C4-2B (cell line): ENCODE data around the gene COL8A2.

Source experiments
- ZFX ChIP-seq: fragments of 450-650 bp; IDR thresholded peaks from 2 replicates; pipeline ENCODE4 v1.6.1; 2017
- TF ChIP-seq, protein P1 (sequence below): fragments of 450-650 bp; conservative IDR thresholded peaks from 2 replicates; pipeline ENCODE4 v1.5.1; 2017; ENCODE audit warnings: mild to moderate bottlenecking

DNA sequence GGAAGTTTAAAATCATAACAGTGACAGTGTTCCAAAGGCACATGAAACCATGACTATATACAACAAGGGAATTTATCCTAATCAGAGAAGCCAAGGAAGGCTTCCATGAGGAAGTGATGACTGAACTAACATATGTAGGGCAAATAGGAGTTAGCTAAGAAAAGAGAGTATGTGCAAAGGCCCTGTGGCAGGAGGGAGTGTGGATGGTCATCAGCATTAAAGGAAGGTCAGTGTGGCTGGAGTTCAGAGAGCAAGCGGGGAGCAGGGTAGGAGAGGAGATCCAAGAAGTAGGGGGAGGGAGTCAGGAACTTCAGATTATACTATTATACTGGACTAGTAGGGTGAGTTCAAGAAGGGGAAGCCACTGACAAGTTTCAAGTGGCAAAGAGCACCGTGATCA, 39.3 kb upstream of the COL8A2 start:
- TF ChIP-seq, protein P1, sequence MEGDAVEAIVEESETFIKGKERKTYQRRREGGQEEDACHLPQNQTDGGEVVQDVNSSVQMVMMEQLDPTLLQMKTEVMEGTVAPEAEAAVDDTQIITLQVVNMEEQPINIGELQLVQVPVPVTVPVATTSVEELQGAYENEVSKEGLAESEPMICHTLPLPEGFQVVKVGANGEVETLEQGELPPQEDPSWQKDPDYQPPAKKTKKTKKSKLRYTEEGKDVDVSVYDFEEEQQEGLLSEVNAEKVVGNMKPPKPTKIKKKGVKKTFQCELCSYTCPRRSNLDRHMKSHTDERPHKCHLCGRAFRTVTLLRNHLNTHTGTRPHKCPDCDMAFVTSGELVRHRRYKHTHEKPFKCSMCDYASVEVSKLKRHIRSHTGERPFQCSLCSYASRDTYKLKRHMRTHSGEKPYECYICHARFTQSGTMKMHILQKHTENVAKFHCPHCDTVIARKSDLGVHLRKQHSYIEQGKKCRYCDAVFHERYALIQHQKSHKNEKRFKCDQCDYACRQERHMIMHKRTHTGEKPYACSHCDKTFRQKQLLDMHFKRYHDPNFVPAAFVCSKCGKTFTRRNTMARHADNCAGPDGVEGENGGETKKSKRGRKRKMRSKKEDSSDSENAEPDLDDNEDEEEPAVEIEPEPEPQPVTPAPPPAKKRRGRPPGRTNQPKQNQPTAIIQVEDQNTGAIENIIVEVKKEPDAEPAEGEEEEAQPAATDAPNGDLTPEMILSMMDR = no peak
- no peak for TF ChIP-seq ZFX
